Erythroblast (primary cell): ENCODE data around the gene ACTG2.

Experiments used
- GATA1 ChIP-seq: IDR thresholded peaks from 2 replicates; pipeline ENCODE4 v1.6.1; 2011; ENCODE audit warnings: low read depth, mild to moderate bottlenecking, control low read depth, low read length, moderate library complexity
- POLR2A ChIP-seq: IDR thresholded peaks from 2 replicates; pipeline ENCODE4 v1.6.1; 2011; ENCODE audit warnings: mild to moderate bottlenecking, low read length

GRCh38 chr2:73907840-73908452, 15.1 kb downstream of the ACTG2 start:
- TF ChIP-seq POLR2A, result no peak
- no peak for TF ChIP-seq GATA1
